Activated gamma-delta T cell treated with anti-CD3 and anti-CD28 coated beads, Interleukin-2, amount 50 U/mL, for 16 hours (primary cell): ENCODE measurements around the gene ASCC3.

Experiments used
- DNase-seq: peaks from one replicate; pipeline ENCODE4 v3.0.0-alpha.2; 2020; ENCODE audit warnings: low read depth

The ASCC3 gene

GRCh38 chr6:100724222-100724621, 156.9 kb downstream of the ASCC3 start:
- DNase-seq, result no peak

- no peak for DNase-seq
Observed at GRCh38 chr6:100721256-100721655, 159.9 kb downstream of the ASCC3 start.

DNA sequence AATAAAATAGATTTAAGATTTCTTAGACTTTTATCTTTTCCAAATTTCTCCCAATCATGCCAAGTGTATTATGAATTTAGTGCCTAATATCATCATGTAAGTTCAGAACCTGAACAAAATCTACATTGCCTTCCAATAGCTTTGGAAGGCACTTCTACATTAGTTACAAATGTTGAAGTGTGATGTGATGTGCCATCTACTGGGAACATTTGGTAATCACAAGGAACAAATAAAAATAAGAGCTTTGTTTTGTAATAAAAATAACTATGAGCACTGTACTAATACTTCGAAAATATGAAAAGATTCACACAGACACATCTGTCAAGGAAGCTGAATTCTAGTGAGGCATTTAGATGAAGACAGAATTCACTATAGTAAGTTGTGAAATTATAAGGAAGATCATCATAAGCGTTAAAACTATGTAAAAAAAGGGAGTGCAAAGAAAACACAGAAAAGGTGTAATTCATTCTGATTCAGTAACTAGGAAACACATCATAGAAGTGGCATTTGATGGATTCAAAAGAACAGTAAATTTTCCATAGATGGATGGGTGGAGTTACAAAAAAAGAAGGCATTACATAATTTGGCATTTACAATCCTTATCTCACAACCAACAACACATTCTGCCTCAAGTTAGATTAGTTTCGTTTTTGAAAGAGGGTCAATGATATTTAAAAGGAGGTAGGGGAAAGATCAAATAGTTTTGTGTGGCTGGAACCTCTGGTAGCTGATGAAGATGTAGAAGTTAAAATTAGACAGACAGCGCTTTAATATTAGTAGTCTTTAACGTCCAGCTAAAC, 161.0 kb downstream of the ASCC3 start:
- DNase-seq, result no peak

DNA sequence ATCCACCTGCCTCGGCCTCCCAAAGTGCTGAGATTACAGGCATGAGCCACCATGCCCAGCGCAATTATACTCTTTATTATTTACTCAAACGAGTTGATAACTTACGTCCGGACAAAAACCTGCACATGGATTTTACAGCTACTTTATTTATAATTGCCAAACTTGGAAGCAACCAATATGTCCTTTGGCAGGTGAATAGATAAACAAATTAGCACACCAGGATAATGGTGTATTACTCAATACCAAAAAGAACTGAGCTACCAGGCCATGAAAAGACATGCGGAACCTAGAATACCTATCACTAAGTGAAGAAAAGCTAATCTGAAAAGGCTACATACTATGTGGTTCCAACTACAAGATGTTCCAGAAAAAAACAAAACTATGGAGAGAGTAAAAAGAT, 168.1 kb downstream of the ASCC3 start:
- DNase-seq, result no peak

GRCh38 chr6:100706491-100706890, 174.6 kb downstream of the ASCC3 start:
- DNase-seq, result no peak

- DNase-seq, result no peak
Observed at GRCh38 chr6:100704961-100705360, 176.2 kb downstream of the ASCC3 start.

DNA sequence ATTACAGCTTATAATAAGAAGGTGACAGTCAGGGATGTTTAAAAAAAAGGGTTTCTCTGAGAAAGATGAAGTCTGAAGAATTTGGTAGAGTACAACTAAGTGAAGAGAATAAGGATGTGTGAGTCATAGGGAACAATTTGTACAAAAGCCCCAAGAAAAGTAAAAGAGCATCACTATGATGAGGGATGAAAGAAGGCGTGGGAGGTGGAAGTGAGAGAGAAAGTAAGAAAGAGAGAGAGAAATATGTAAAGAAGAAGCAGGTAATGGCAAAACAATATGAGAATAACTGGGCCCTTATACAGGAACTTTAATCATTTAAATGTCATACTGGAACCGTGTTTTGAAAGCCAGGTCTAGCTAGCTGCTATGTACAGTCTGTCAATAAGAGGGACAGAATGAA, 179.4 kb downstream of the ASCC3 start:
- no peak for DNase-seq

DNA sequence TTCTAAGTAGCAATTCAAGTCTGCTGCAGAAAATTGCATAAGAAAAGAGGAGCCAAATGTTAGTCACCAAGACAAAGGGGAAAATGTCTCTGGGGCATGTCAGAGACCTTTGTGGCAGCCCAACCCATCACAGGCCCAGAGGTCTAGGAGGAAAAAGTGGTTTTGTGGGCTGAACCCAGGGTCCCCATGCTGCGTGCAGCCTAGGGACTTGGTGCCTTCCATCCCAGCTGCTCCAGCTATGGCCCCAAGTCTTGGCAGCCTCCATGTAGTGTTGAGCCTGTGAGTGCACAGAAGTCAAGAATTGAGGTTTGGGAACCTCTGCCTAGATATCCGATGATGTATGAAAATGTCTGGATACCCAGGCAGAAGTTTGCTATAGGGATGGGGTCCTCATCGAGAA, 181.1 kb downstream of the ASCC3 start:
- no peak for DNase-seq

DNA sequence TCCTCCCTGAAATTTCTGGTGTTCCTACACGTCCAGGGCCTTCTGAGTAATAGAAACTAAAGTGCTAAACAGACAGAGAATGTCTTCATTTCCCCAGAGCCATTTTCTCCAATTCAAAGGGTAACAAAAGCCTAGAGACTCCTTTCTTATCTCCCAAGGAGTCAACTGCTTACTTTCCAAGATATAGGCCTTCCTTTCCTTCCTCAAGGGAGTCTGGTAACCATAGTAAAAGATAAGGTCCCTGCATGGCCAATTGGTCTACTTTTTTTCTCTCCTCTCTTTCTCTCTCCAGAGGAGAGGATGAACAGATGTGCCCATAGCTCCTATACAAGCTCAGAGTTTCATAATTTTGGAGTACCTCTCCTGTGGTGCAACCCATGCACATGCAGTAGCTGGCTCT, 185.7 kb downstream of the ASCC3 start:
- no peak for DNase-seq

DNA sequence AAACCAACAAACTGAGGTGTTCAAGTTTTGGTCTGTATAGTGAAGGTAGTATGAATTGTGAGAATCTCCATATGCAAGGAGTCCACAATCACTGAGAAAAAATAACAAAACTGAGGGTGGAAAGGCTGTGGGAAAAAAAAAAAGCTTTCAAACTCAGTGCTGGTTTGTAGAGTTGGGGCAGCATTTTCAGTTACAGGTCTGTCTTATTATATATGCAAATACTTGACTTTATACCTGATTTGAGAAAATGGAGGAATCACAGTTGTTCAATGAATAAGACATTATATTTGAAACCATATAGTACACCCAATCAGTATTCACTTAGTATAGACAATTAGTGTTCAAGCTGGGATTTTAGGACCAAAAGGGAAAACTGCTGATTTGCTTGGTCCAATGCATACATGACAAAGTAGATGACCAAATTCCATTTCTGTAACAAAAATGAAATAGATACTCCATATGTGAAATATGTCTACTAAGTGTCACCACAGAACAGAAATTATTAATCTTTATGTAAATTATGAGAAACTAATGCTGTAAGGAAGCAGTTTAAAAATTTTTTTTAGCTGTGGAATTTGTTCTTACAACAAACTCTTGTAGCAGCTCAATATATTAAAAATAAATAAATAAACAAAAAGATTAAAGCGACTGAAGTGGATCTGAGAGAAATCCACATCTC, 187.7 kb downstream of the ASCC3 start:
- no peak for DNase-seq

GRCh38 chr6:100691972-100692371, 189.2 kb downstream of the ASCC3 start:
- no peak for DNase-seq

- DNase-seq, result no peak
Observed at GRCh38 chr6:100686216-100686615, 194.9 kb downstream of the ASCC3 start.

GRCh38 chr6:100685747-100686146, 195.4 kb downstream of the ASCC3 start:
- no peak for DNase-seq

GRCh38 chr6:100680163-100680562, 201.0 kb downstream of the ASCC3 start:
- no peak for DNase-seq

DNA sequence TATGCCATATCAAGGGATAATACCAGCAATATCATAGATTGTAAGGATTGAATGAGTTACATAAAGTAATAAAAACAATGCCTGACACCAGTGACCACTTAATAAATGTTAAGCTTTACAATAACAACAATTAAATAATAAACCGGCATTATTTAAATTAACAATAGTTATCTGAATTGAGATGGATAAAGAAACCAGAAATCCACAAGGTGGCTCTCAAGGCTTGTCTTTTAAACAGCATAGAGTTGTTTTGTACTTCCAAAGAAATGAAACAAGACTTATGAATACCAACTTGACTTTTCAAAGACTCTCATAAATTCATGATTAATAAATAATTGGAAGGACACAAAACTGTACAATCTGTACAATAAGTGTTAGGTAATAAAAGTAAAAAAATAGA, 203.1 kb downstream of the ASCC3 start:
- DNase-seq, result no peak

GRCh38 chr6:100677240-100677639, 203.9 kb downstream of the ASCC3 start:
- DNase-seq, result no peak

GRCh38 chr6:100673641-100674040, 207.5 kb downstream of the ASCC3 start:
- DNase-seq, result no peak

- no peak for DNase-seq
Observed at GRCh38 chr6:100671740-100672139, 209.4 kb downstream of the ASCC3 start.

GRCh38 chr6:100670056-100670455, 211.1 kb downstream of the ASCC3 start:
- no peak for DNase-seq

GRCh38 chr6:100665041-100665380, 216.1 kb downstream of the ASCC3 start:
- no peak for DNase-seq

GRCh38 chr6:100664274-100665040, 216.7 kb downstream of the ASCC3 start:
- DNase-seq, result no peak

GRCh38 chr6:100663219-100663863, 217.8 kb downstream of the ASCC3 start:
- no peak for DNase-seq

GRCh38 chr6:100662264-100662663, 218.9 kb downstream of the ASCC3 start:
- no peak for DNase-seq
